SK-N-MC (cell line): ENCODE data around the gene WIPF3.

Experiments
- EZH2 ChIP-seq: fragments of 200-600 bp; sonication (generic); IDR thresholded peaks from one replicate; pipeline ENCODE4 v1.6.1; 2017; ENCODE audit warnings: antibody characterized with exemption
- POLR2AphosphoS5 ChIP-seq: IDR thresholded peaks from 2 replicates; pipeline ENCODE4 v1.6.1; 2012; ENCODE audit warnings: mild to moderate bottlenecking, low read depth, low read length, borderline replicate concordance

- no peak for TF ChIP-seq EZH2
- no peak for TF ChIP-seq POLR2AphosphoS5
These were observed 80.5 kb downstream of the WIPF3 start for GRCh38 chr7:29886827-29887226.
